ENCODE data around the gene TRMT1L. TPM values are rescaled to one million over a fixed set of nuclear protein-coding genes. Genes with fewer than 3 reads are reported as not detected.
A peak's percentile ranks its signal among the peaks of the same experiment; 100 is the strongest.
"Not testable (repeated sequence)": the region's sequence is repeated elsewhere in the genome, so short reads cannot be mapped to it uniquely, and the experiment has no call there.

Gene TRMT1L
- 27.6 and 29.2 TPM in 2 replicates for total RNA-seq (2014; rRNA removed)
- polyA plus RNA-seq (2012) = 5.3 TPM

- peak; percentile 99 for DNase-seq (ENCODE audit: low read depth)
Observed at GRCh38 chr1:185156854-185157598, at the start of gene TRMT1L, which contains the start of gene SWT1. Gene TRMT1L, minus strand, starts transcription at chr1:185156953. Its CDS starts 241 bp downstream, at chr1:185156712. Gene SWT1, plus strand, starts transcription at chr1:185157167. Its CDS starts 3,675 bp downstream, at chr1:185160842.

DNA sequence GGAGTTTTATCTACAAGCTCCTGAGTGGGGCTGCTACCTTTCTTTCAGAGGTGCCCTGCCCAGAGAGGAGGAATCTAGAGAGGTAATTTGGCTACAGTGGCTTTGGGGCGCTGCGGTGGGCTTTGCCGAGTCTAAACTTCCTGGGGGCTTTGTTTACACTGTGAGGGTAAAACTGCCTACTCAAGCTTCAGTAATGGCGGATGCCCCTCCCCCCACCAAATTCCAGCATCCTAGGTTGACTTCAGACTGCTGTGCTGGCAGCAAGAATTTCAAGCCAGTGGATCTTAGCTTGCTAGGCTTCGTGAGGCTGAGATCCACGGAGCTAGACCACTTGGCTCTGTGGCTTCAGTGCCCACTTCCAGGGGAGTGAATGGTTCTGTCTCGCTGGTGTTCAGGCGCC, 44.1 kb upstream of the TRMT1L start:
- DNase-seq (ENCODE audit: low read depth) = no peak

DNA sequence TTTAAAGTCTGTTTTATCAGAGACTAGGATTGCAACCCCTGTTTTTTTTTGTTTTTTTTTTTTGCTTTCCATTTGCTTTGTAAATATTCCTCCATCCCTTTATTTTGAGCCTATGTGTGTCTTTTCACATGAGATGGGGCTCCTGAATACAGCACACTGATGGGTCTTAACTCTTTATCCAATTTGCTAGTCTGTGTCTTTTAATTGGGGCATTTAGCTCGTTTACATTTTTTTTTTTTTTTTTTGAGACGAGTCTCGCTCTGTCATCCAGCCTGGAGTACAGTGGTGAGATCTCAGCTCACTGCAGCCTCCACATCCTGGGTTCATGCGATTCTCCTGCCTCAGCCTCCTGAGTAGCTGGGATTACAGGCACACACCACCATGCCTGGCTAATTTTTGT, 42.0 kb upstream of the TRMT1L start:
- DNase-seq (ENCODE audit: low read depth) = not testable (repeated sequence)

GRCh38 chr1:185193756-185194155, 37.0 kb upstream of the TRMT1L start:
- DNase-seq (ENCODE audit: low read depth) = no peak

- DNase-seq (ENCODE audit: low read depth) = peak; percentile 45
Observed at GRCh38 chr1:185170291-185170848, 13.6 kb upstream of the TRMT1L start.

DNA sequence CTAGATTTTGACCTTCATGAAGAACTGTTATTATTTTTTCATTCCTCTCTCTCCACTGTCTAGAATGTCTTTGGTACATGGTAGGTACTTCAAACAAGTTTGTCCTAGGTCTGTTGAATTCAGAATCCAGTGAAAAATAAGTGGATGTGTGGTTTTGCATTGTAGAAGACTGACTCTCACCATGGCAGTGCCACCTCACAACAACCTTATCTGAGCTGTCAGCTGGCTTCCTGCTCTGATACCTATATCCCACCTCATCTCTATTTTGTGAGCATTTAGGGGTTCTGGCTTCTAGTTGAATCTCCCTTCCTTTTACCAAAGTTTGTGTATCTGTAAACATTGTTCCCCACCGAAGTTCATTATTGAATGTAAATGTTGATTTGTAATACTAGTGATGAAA, 9.4 kb upstream of the TRMT1L start:
- no peak for DNase-seq (ENCODE audit: low read depth)

- no peak for DNase-seq (ENCODE audit: low read depth)
Observed at GRCh38 chr1:185162491-185162890, 5.7 kb upstream of the TRMT1L start.

- DNase-seq (ENCODE audit: low read depth) = peak; percentile 12
Observed at GRCh38 chr1:185159966-185160365, 3.2 kb upstream of the TRMT1L start.

DNA sequence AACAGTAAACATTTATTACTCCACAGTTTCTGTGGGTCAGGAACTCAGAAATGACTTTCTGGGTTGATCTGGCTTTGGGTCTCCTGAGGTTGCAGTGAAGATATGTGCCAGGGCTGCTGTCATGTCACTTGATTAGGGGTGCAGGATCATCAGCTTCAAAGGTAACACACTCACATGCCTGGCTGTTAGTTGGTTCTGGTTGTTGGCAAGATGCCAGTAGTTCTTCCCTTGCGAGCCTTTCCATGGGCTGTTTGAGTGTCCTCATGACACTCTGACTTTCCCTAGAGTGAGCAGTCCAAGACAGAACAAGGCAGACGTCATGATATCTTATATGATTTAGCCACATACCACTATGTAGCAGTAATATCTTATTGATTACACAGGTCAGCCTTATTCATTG, 2.0 kb upstream of the TRMT1L start:
- no peak for DNase-seq (ENCODE audit: low read depth)

DNA sequence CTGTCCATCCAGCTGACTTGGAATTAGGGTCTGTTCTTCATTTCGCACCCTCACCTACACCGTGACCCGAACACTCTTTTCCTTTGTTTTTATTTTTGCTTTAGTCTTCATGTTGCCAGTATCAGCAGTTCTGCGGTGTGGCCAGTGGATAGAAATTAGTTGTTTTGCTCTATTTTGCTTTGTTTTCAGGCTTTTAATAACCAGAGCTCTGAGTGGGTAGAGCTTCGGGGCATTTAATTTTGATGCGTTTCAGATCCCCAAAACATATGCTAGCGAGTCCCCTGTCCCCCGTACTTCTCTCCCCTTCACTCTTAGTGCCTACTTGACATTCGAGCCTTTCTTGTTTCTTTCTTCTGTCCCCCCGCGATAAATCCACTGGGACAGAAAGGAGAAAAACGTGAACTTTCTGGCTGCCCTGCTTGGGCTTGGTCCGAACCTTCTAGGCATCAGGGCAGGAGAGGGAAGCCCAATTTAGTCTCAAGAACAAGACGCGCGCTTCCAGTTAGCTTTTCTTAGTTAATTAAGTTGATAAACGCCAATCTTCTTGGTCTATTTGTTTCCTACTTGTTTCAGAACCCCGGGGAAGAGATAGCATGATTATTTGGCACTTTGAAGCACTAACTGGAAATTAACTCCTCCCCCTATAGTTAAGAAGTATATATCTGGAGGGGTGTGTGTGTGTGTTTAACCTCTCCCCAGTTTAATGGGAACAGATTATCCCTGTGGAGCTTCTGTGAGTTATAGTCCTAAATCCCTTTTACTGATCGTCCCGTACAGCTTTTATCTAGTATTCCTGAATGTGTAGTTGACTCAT, 1.1 kb upstream of the TRMT1L start:
- DNase-seq (ENCODE audit: low read depth) = peak; percentile 10

GRCh38 chr1:185156288-185156853, 382 bp downstream of the TRMT1L start:
- peak; percentile 23 for DNase-seq (ENCODE audit: low read depth)

DNA sequence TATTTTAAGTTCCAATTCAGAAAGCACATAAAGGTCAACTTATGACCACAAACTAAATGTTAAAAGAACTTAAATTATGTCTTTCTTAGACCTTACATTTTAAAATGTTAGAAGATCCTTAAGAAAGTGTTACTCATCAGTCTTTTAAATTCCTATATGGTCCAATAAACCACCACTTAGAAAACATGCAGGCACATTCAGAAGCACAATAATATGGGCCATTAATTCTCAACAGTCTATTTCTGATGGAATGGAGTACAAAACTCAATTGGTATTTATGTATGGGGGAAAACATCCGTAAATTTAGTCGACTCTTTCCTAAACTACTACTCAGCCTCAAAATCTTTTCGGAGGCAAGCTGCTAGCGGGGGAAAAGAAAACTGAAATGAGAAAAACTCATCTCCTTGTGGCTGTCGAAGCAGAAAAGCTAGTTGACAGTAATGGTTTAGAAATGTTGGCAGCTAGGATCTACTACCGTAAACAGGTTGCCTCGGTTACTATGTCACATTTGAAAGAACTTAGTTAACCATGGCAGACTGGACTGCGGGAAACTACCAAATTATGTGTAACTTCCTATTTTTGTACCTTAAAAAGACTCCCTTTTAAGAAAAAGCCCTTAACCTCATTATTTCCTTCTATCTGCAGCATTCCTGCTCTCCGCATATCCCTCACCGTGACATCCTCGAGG, 1.0 kb downstream of the TRMT1L start:
- peak; percentile 17 for DNase-seq (ENCODE audit: low read depth)

DNA sequence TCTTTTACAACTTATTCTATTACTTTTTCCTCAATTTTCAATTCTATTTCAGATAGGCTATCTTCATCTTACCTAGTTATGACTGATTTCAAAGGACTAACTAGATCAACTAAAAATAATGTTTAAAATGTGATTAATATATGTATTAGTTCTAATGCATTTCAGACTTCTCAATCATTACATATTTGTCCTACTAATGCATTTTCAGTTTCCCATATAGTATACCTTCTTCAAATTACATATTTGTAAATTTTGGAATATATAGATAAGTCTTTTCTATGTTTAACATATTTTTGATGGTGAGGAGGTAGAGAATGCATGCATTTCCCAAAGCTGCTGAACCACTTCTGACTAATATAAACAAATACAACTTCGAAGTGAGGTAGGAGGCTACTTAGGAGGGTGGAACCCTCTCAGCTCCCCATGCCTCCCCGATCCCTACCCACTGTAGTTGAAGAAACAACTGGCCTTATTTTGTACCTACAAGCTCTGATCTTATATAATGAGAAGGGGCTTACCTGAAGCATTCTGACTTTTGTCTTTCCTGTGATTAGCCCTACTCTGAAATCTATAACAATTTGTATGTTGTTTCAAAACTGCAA, 1.7 kb downstream of the TRMT1L start:
- DNase-seq (ENCODE audit: low read depth) = no peak

GRCh38 chr1:185152187-185152767, 4.5 kb downstream of the TRMT1L start:
- peak; percentile 7 for DNase-seq (ENCODE audit: low read depth)

- DNase-seq (ENCODE audit: low read depth) = no peak
Observed at GRCh38 chr1:185151215-185151614, 5.5 kb downstream of the TRMT1L start.

DNA sequence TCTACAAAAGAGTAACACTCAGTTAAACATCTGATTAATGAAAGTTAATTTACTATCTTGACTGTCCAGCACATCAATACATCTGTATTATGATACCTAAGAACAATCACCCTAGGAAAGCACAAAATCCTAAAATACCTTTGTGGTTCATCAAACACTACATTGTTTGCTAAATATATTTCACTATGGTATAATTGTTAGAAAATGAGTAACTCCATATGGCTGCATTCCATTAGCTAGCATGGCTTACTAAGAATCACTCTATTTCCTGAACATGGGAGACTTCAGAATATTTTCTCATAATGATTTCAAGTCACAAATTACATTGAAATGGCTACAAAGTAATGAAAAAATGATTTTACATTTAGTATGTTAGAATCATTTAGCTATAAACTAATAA, 12.5 kb downstream of the TRMT1L start:
- no peak for DNase-seq (ENCODE audit: low read depth)

DNA sequence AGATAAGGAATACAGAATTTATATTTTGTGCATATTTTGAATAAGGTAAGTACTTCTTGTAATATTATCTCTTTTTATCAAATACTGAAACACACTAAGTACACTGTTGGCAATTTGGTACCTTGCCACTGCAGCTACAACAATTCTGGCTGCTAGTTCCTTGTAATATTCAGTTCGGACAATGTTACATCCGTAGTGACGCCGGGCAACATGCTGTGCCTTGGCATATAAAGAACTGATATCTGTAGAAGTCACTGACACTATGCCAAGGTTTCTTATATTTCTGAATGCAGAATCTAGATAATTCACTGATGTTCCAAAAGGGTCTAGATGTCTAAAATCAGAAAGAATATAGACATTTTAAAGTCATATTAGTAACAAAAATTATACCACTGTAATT, 17.5 kb downstream of the TRMT1L start:
- no peak for DNase-seq (ENCODE audit: low read depth)

DNA sequence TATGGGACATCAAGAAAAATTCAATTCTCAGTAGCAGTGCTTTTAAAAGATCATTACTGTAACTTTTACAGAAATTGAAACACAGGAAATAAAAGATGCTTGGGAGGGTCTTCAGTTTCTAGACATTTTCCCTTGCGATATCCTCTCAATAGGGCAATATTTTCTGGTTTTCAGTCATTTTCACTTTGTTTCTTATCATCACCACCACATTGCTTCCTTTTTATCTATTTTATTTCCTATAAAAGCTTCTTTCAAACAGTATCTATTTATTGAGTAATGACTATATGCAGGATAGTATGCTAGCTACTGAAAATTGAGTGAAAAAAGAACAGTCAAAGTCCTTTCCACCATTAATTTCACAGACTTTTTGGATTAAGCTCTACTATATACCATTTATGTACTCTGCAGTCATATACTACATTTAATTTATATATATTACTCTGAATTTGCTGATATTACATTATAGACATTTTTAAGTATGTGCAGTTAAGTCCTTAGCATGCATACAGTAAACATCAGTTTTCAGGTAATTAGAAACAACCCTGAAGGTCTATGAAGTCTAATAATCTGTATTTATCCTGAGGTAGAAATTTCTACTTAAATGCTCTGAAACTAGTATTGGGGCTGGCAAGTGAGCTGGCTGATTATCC, 18.7 kb downstream of the TRMT1L start:
- DNase-seq (ENCODE audit: low read depth) = no peak

GRCh38 chr1:185132534-185132933, 24.2 kb downstream of the TRMT1L start:
- no peak for DNase-seq (ENCODE audit: low read depth)

- DNase-seq (ENCODE audit: low read depth) = no peak
Observed at GRCh38 chr1:185129708-185130107, 27.0 kb downstream of the TRMT1L start.

Measured in LHCN-M2 (cell line).